H1 (cell line): ENCODE measurements around the gene PTPRG. TPM values are rescaled to one million over a fixed set of nuclear protein-coding genes. Genes with fewer than 3 reads are reported as not detected.

Source experiments
- BACH1 ChIP-seq: IDR thresholded peaks from 2 replicates; pipeline ENCODE4 v1.6.1; 2012; ENCODE audit warnings: low read length, improper control_type of control experiment
- EGR1 ChIP-seq: IDR thresholded peaks from 2 replicates; pipeline ENCODE4 v1.6.1; 2011; ENCODE audit warnings: low read depth, low read length, borderline replicate concordance
- EP300 ChIP-seq, 2 experiments: IDR thresholded peaks; 1 replicate in 1 of 2; 2 replicates in 1 of 2; pipeline ENCODE4 v1.6.1; 2011 to 2012; ENCODE audit warnings: low read depth in 2 of 2, low read length in 2 of 2, mild to moderate bottlenecking in 2 of 2, borderline replicate concordance in 1 of 2, inconsistent platforms in 1 of 2, moderate library complexity in 1 of 2
- EZH2 ChIP-seq: fragments of 200-600 bp; sonication (generic); IDR thresholded peaks from 2 replicates; pipeline ENCODE4 v1.7.1; 2012; ENCODE audit warnings: low read depth, mild to moderate bottlenecking, moderate library complexity, low read length, inconsistent platforms; ENCODE audit not compliant: severe bottlenecking
- JUND ChIP-seq: IDR thresholded peaks from 2 replicates; pipeline ENCODE4 v1.6.1; 2011; ENCODE audit warnings: mild to moderate bottlenecking, improper control_type of control experiment, low read length
- KDM1A ChIP-seq: fragments of 200-600, 300-600 bp; sonication (generic); IDR thresholded peaks from 2 replicates; pipeline ENCODE4 v1.7.1; 2016; ENCODE audit warnings: mild to moderate bottlenecking, low read length, borderline replicate concordance
- KDM5A ChIP-seq: fragments of 200-600 bp; IDR thresholded peaks from 2 replicates; pipeline ENCODE4 v1.7.1; 2012; ENCODE audit warnings: mild to moderate bottlenecking, low read length, inconsistent platforms, mixed read lengths
- SAP30 ChIP-seq: fragments of 300-600 bp; sonication (generic); IDR thresholded peaks from 2 replicates; pipeline ENCODE4 v1.7.1; 2012; ENCODE audit warnings: low read length, moderate library complexity, mild to moderate bottlenecking, inconsistent platforms; ENCODE audit not compliant: insufficient read depth, insufficient replicate concordance
- SP2 ChIP-seq: IDR thresholded peaks from 2 replicates; pipeline ENCODE4 v1.6.1; 2012; ENCODE audit warnings: mild to moderate bottlenecking, low read length, inconsistent platforms
- TEAD4 ChIP-seq: IDR thresholded peaks from 2 replicates; pipeline ENCODE4 v1.6.1; 2012; ENCODE audit warnings: low read depth, low read length, inconsistent platforms, mixed read lengths
- polyA plus RNA-seq, 7 experiments: library from polyadenylated mRNA; depleted of rRNA in 3 of 7; stranded (reverse) in 5 of 7; unstranded in 2 of 7; fragments of >200 nt in 5 of 7; fragments of 200-250 nt in 2 of 7; gene quantifications; 1 replicate in 5 of 7; 2 replicates in 1 of 7; 4 replicates in 1 of 7; pipeline versions ENCODE4 v1.2.1 to v1.2.3, GENCODE V29; 2011 to 2013; ENCODE audit warnings: missing spikeins in 2 of 7, mixed read lengths in 2 of 7
- total RNA-seq: library from RNA; stranded (reverse); fragmentation: NEBNext Ultra II Directional; extraction: Animal tissue kit (Norgen Biotek cat#: 25700); gene quantifications from 2 replicates; pipeline ENCODE4 v1.2.1, GENCODE V29; 2021
- TF ChIP-seq, protein P1 (sequence below): fragments of 300-600 bp; sonication (generic); IDR thresholded peaks from 2 replicates; pipeline ENCODE4 v1.7.1; 2012; ENCODE audit warnings: low read length, moderate library complexity, mild to moderate bottlenecking, inconsistent platforms; ENCODE audit not compliant: insufficient replicate concordance

The PTPRG gene
- total and polyA plus RNA-seq, 2 of the 8 experiments (the other 6 are each of a cell fraction or from before 2014, with no cell fraction given) = 23.3 to 96.2 TPM

DNA sequence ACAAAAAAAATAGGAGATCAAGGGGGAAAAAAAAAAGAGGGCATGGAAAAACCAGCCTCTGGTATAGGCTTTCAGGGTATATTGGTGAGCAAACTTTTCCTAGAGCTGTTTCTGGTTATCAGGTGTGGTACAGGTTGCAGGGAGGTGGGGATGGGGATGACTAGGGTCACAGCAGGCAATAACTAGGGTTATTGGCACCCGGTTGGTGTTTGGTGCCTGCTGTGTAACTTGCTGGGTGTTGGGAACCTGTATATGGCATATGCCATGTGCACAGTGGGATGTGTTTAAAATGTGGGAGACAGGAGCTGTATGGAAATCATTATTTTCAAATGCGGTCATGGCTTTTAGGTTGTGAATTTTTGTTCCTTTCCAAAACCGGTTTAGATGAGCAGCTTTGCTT lies 119.2 kb downstream of the PTPRG start (continued):
- TF ChIP-seq, protein P1, sequence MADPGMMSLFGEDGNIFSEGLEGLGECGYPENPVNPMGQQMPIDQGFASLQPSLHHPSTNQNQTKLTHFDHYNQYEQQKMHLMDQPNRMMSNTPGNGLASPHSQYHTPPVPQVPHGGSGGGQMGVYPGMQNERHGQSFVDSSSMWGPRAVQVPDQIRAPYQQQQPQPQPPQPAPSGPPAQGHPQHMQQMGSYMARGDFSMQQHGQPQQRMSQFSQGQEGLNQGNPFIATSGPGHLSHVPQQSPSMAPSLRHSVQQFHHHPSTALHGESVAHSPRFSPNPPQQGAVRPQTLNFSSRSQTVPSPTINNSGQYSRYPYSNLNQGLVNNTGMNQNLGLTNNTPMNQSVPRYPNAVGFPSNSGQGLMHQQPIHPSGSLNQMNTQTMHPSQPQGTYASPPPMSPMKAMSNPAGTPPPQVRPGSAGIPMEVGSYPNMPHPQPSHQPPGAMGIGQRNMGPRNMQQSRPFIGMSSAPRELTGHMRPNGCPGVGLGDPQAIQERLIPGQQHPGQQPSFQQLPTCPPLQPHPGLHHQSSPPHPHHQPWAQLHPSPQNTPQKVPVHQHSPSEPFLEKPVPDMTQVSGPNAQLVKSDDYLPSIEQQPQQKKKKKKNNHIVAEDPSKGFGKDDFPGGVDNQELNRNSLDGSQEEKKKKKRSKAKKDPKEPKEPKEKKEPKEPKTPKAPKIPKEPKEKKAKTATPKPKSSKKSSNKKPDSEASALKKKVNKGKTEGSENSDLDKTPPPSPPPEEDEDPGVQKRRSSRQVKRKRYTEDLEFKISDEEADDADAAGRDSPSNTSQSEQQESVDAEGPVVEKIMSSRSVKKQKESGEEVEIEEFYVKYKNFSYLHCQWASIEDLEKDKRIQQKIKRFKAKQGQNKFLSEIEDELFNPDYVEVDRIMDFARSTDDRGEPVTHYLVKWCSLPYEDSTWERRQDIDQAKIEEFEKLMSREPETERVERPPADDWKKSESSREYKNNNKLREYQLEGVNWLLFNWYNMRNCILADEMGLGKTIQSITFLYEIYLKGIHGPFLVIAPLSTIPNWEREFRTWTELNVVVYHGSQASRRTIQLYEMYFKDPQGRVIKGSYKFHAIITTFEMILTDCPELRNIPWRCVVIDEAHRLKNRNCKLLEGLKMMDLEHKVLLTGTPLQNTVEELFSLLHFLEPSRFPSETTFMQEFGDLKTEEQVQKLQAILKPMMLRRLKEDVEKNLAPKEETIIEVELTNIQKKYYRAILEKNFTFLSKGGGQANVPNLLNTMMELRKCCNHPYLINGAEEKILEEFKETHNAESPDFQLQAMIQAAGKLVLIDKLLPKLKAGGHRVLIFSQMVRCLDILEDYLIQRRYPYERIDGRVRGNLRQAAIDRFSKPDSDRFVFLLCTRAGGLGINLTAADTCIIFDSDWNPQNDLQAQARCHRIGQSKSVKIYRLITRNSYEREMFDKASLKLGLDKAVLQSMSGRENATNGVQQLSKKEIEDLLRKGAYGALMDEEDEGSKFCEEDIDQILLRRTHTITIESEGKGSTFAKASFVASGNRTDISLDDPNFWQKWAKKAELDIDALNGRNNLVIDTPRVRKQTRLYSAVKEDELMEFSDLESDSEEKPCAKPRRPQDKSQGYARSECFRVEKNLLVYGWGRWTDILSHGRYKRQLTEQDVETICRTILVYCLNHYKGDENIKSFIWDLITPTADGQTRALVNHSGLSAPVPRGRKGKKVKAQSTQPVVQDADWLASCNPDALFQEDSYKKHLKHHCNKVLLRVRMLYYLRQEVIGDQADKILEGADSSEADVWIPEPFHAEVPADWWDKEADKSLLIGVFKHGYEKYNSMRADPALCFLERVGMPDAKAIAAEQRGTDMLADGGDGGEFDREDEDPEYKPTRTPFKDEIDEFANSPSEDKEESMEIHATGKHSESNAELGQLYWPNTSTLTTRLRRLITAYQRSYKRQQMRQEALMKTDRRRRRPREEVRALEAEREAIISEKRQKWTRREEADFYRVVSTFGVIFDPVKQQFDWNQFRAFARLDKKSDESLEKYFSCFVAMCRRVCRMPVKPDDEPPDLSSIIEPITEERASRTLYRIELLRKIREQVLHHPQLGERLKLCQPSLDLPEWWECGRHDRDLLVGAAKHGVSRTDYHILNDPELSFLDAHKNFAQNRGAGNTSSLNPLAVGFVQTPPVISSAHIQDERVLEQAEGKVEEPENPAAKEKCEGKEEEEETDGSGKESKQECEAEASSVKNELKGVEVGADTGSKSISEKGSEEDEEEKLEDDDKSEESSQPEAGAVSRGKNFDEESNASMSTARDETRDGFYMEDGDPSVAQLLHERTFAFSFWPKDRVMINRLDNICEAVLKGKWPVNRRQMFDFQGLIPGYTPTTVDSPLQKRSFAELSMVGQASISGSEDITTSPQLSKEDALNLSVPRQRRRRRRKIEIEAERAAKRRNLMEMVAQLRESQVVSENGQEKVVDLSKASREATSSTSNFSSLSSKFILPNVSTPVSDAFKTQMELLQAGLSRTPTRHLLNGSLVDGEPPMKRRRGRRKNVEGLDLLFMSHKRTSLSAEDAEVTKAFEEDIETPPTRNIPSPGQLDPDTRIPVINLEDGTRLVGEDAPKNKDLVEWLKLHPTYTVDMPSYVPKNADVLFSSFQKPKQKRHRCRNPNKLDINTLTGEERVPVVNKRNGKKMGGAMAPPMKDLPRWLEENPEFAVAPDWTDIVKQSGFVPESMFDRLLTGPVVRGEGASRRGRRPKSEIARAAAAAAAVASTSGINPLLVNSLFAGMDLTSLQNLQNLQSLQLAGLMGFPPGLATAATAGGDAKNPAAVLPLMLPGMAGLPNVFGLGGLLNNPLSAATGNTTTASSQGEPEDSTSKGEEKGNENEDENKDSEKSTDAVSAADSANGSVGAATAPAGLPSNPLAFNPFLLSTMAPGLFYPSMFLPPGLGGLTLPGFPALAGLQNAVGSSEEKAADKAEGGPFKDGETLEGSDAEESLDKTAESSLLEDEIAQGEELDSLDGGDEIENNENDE = no peak
- no peak for TF ChIP-seq KDM1A
- no peak for TF ChIP-seq EGR1
- no peak for TF ChIP-seq BACH1
- TF ChIP-seq SP2 = no peak
- no peak for TF ChIP-seq KDM5A
- no peak for TF ChIP-seq JUND
- no peak for TF ChIP-seq SAP30
- no peak for TF ChIP-seq EP300 (IDR thresholded peaks at IDR 0.05; ENCODE audit: borderline replicate concordance in 1 of 2, low read depth in 2 of 2, low read length in 2 of 2)
- no peak for TF ChIP-seq TEAD4
- TF ChIP-seq EZH2 = no peak
